HG03565 (cell line): ENCODE measurements around the gene CC2D1A.
A peak's percentile ranks its signal among the peaks of the same experiment; 100 is the strongest.

Source experiments
- ATAC-seq: cut with Tn5 transposase; IDR thresholded peaks from one replicate; pipeline ENCODE4 v1.9.1; 2021; ENCODE audit warnings: mild to moderate bottlenecking, moderate library complexity; ENCODE audit not compliant: unreplicated experiment

The CC2D1A gene

DNA sequence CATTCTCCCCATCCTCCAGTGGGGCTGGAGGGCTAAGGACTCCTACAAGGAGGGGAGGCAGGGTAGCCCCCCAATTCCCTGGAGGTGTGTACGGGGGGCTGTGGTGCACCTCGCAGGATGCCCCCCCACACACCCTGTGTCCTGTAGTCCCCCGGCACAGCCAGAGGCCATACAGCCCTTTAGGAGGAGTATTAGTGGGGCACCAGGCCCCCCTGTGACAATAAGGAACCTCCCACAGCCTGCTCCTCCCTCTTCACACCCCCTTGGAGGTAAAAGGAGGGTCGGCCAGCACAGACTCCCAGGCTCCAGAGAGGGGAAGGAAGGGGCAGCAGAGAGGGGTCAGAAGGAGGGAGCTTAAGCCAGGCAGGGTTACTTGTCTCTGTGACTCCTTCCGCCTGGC is 29.2 kb upstream of the CC2D1A start, which contains the start of gene NANOS3:
Gene NANOS3 (plus strand): TSS at position 301 of the 400 bp plus-strand sequence. CDS start 115 bp downstream, outside the sequence.
- ATAC-seq: no peak

DNA sequence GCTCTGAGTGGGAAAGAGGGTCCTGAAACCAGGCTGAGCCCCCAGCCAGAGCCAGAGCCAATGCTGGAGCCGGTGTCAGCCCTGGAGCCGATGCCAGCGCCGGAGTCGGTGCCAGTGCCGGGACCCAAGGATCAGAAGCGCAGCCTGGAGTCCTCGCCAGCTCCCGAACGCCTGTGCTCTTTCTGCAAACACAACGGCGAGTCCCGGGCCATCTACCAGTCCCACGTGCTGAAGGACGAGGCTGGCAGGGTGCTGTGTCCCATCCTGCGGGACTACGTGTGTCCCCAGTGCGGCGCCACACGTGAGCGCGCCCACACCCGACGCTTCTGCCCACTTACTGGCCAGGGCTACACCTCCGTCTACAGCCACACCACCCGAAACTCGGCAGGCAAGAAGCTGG is 28.7 kb upstream of the CC2D1A start:
- ATAC-seq: no peak

- ATAC-seq: peak; percentile 80
Observed at GRCh38 chr19:13880059-13881043, 25.6 kb upstream of the CC2D1A start.

DNA sequence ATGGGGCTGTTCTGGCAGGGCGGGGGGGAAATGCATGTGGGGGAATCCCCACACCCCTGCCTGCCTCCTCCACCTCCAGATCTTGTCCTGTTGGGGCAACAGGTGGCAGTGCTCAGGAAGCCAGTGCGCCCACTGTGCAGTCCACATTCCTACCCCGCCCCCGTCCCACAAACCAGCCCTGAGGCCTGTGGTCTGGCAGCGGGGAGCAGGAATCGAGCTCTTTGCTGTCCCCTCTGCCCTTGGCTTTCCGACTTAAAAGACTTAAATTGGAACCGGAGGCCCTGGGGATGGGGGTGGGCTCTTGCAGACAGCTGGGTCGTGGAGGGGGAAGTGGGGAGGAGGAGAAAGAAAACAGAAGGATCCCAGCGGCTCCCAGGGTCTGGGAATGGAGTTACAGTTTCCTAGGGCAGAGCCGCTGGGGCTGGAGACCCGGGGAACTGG is 24.7 kb upstream of the CC2D1A start:
- ATAC-seq: no peak

- ATAC-seq: no peak
Observed at GRCh38 chr19:13881692-13882418, 24.1 kb upstream of the CC2D1A start.

DNA sequence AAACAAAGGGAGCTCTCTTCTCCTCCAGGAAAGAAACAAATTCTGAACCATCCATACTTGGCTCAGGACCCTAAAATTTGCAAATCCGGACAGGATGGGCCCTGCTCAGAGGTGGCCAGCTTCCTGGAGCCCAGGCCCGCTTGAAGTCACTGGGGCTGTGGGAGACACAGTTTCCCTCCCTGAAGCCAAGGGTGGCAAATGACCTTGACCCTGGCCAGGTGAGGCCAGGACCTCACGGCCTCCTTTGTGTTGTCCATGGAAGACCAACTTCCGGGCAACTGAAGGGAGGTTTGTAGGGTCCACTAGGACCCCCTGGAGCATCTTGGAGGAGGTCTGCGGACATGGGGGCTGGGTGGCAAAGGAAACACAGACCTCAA is 23.6 kb upstream of the CC2D1A start:
- no peak for ATAC-seq

- no peak for ATAC-seq
Observed at GRCh38 chr19:13882836-13883235, 23.2 kb upstream of the CC2D1A start.

DNA sequence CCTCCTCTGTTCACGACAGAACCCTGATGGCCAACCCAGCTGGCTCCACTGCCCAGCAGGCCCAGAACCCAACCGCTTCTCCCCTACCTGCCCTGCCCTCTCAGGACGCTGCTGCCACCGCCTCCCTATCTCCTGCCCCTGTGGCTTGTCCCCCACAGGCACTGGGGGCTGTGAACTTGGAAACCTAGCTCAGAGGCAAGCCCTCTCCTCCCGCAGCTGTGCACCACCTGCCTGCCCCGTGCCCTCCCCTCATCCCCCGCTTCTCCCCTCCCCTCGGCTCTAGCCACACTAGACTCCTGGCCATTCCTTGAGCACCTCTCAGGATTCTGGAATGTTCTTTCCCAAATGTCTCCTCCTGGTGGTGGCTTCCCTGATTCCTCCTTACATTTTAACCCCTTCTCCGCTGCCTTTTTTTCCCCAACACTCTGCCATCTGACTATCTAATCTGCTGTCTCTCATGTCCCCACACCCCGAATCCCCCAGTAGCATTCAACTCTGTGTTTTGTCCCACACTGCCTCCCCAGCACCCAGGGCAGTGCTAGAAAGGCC is 22.4 kb upstream of the CC2D1A start:
- no peak for ATAC-seq

- no peak for ATAC-seq
Observed at GRCh38 chr19:13884726-13885591, 21.0 kb upstream of the CC2D1A start.

DNA sequence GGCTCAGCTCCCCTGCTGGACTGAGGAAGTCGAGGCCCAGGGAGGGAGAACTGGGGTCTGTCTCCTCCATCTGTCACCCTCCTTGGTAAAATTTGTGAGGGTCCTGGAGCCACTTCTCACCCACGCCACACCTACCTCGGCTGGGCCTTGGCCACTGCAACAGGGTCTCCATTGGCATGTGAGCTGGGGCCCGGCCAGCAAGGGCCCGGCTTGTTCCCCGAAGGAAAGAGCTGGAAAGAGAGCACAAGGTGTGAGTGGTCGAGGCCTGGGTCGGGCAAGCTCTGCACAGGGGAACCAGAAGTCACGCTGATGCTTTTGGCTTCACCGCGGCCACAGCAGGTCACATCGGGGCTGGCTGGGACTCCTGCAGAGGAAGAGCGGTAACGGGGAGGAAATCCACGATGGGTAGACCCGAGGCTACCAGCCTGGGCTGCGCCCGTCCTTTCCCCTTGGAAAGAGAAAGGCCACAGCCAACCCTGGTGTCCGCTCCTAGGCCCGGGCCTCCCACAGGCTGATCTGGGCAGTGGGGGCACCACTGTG is 20.1 kb upstream of the CC2D1A start:
- ATAC-seq: no peak

DNA sequence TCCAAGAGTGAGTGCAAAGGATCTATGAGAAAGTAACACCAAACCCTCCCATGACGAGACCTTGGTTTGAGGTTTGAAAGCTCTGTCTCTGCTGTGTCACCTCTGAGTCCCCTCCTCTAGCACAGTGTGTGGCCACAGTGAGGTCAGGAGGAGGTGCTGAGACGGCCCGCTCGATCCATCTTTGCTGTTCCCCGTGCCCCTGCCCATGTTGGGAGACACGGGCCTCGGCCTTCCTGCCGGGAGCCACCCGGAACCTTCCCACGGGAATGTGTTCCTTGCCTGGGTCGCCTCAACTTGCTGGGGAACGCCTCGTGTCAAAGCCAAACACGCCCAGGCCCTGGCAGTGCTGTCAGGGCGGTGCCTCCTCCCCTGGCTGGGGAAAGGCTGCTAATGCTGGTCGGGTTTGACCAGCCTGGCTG is 19.0 kb upstream of the CC2D1A start:
- ATAC-seq: no peak

- ATAC-seq: no peak
Observed at GRCh38 chr19:13887517-13887916, 18.5 kb upstream of the CC2D1A start.

GRCh38 chr19:13888281-13888680 is 17.7 kb upstream of the CC2D1A start:
- ATAC-seq: no peak

- ATAC-seq: no peak
Observed at GRCh38 chr19:13890136-13890535, 15.9 kb upstream of the CC2D1A start.

- no peak for ATAC-seq
Observed at GRCh38 chr19:13892870-13893269, 13.1 kb upstream of the CC2D1A start.

- ATAC-seq: no peak
Observed at GRCh38 chr19:13894552-13894951, 11.4 kb upstream of the CC2D1A start.

DNA sequence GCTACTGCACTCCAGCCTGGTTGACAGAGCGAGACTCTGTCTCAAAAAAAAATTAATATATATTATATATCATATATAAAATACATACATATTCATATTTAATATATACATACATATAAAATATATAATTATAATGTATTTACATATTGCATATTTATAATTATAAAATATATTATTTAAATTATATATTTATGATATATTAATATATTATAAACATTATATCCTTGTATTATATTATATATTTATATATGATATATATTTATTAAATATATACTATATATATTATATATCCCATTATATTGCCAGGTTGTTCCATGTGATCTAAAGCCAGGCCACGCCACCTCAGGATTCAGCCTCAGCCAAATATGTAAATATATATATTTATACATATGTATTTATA is 9.8 kb upstream of the CC2D1A start:
- no peak for ATAC-seq

DNA sequence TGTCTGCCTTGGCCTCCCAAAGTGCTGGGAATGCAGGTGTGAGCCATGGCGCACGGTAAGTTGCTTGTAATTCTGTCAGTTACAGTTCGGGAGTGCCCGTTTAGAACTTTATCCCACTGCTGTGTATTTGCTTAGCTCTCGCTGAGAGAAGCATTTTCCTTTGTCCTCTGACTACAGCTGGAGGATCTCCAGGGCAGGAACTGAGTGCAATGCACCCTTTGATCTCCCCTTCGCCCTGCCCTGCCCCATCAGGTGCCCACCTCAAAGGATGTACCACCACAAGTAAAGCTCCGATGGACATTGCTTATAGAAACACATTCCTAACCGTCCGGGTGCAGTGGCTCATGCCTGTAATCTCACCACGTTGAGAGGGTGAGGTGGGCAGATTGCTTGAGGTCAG is 6.6 kb upstream of the CC2D1A start:
- no peak for ATAC-seq

DNA sequence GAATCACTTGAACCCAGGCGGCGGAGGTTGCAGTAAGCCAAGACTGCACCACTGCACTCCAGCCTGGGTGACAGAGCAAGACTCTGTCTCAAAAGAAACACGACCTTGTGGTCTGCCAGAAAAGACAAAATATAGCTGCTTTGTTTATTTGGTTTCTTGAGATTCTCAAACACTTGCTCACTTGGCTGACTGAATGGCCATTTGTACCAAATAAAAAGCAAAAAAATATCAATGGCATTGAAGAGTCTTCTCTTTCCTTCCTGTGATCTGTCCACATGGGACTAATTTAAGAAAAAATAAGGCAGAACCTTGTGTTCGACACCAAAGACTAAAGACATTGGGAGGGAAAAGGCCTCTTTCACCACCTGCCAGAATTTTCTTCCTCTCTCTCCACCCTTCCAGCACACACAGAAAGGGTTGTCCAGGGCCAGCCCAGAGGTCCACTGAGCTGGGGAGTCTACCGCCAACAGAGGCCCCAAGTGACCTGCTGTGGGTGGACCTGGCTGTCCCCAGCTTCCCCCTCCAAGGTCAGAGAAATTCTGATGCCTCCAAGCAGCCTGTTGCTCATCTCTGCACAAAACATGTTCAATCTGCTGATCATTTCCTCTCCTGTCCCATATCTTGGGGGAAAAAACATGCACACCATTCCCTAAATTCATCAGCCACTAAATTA is 6.0 kb upstream of the CC2D1A start:
- no peak for ATAC-seq
